HG02981 (cell line): ENCODE measurements around the gene CCNF.

Experiments
- ATAC-seq: cut with Tn5 transposase; IDR thresholded peaks from one replicate; pipeline ENCODE4 v1.9.1; 2021; ENCODE audit warnings: mild to moderate bottlenecking, moderate library complexity; ENCODE audit not compliant: unreplicated experiment

The CCNF gene

DNA sequence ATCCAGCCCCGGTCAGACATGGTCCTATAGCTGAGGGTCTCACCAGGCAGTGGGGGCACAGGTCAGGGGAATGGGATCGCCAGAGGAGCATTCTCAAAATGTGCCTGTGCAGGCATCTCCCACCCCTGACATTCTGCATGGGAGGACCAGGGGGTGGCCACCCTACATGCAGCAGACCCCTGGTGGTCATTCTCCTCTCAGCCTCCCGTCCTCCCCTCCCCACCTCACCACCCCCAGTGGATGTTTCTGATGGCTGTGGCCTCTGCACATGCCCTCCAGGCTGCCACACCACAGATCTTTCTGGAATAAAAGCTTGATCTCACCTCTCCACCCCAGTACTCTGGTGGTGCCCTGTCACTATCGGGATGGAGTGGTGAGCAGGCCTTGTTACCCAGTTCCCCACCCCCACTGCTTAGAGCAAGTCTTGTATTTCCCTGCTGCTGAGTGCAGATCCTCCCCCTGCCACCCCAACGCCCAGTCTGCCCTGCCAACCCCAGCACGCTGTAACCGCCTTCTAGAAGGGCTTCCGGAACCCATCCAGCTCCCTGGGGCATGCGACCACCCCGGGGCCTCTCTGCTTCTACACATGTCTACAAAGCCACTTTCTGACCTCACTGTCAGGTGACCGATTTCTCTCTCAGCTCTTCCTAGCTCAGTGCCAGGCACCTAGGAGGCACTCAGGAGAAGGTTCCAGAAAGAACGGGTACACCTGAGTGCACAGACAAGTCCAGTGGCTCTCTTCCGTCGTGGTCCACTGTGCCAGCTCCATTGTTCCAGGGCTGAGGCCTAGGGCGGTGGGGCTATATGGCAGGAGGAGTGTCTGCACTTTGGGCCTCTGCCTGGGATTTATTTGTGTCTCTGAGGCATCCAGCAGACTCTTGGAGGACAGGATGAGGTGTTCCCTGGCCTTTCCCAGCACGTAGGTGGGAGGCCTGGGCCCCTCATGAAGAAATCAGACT lies 55.0 kb downstream of the CCNF start:
- ATAC-seq = no peak

DNA sequence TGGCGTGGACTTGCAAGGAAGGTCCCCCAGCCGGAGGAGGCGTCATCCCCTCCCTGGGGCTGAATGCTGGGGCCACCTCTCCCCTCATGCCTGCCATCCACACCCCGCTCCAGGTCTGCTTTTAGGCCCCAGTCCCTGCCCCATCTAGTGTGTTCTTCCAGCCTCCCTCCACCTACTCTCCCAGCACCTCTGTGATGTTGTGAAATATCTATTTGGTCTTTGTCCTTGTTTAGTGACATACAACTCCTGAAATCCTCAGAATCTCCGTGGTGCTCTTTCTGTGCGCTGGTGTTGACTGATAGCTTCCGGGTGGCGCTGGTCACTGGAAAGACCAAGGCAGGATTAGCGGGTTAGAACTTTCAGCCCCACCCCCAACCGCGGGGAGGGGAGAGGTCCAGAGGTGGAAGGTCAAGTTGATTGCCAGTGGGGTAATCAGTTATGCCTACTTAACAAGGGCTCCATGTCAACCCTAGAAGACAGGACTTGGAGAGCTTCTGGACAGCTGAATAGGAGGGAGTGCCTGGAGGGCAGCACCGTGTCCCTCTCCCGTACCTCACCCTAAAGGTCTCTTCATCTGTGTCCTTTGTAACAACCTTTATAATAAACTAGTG lies 55.8 kb downstream of the CCNF start:
- no peak for ATAC-seq

DNA sequence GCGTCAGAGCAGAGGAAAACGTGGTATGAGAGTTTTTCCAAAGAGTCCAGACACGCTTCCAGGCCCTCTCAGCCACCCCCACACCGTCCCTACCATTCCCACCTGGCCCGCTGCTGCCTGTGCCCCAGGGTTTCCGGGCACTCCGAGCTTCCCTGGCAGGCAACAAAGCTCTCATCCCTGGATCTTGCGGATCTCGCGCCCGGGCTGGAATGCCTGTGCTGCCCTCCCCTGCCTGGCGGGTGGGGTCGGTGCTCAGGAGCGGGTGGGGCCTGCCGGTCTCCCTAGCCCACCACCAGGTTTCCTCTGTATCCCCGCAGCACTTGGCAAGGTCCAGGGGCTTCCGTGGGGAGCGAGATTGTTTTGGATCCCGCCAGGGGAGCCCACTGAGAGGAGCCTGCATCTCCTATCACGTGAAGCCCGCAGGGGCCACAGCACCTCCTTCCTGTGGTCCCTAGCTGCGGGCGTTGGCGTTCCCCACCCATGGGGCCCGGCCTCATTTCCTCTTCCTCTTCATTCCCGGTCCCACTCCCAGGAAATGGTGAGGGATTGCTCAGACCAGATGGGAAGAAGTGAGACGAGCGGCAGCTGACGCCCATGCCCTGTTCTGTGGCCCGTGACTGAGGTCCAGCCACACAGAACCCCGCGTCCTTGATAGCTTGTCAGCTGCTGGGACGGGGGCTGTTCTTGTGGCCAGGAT lies 56.7 kb downstream of the CCNF start:
- no peak for ATAC-seq

- ATAC-seq = peak; percentile 62
Observed at GRCh38 chr16:2486645-2487516, 57.6 kb downstream of the CCNF start.

GRCh38 chr16:2487517-2487842 lies 58.2 kb downstream of the CCNF start:
- ATAC-seq = no peak

DNA sequence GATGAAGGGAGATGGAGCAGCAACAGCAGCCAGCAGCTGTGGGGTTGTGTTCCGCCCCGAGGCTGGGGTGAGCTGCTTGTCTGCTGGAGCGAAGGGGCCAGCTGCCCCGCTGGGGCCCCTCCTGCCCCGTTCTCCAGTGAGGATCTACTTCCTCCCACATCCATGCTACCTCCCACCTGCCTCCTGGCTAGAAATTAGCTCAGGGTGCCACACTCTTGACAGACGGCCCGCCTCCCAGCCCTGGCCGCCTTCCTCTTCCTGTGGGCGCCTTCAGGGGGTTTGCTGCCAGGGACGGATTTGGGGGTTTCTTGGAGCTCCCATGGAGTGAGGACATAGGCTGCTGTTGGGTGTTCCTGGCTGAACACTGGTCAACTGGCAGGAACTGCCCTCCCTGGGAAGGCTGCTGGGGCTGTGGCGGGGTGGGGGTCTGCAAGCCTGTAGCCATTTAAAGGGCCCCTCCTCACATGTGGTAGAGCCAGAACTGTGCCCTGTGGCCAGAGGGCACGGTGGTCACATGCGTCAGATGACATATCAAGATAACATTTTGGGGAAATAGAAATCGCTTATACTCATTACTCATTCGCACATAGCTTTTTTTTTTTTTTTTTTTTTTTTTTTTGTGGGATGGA lies 58.8 kb downstream of the CCNF start:
- ATAC-seq = no peak

GRCh38 chr16:2489581-2489980 lies 60.3 kb downstream of the CCNF start:
- ATAC-seq = no peak

DNA sequence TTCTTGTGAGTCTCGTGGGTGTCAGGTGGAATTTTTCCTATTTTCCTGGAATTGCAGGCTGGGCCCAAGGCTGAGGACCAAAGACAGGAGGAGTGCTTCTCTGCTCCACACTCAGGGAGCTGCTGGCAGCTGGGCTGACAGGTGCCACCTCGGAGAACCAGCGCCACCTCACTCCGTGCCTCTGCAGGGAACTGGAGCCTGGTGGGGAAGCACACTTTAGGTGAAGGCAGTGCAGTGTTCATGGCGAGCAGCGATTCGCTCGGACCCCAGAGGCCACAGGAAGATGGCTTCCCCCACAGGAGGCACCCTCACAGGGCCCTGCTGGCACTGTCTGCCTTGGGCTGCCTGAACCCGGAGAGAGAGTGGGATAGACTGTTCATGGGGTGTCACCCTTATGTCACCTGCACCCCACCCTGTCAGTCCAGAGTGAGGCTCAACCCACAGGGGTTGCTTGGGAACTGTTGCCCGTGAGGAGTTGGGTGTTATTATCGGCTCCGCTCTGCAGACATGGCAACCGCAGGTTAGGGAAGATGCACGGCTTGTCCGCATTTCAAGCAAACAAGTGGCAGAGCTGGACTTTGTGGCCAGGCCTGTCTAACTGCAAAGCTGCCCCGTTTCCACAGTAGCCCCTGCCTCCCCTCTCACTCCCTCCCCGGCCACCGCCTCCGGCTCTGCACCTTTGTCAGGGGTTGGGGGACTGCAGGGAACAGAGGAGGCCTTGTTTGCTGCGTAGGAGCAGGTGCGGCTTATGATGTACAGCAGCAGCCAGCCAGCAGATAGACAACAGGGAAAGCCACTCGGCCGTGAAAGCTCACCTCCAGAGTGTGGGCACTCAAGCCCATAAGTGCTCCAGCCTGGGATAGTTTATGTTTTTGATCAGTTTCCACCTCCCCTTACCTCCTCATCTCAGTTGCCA lies 61.2 kb downstream of the CCNF start:
- no peak for ATAC-seq

- ATAC-seq = no peak
Observed at GRCh38 chr16:2492292-2492691, 63.0 kb downstream of the CCNF start.

DNA sequence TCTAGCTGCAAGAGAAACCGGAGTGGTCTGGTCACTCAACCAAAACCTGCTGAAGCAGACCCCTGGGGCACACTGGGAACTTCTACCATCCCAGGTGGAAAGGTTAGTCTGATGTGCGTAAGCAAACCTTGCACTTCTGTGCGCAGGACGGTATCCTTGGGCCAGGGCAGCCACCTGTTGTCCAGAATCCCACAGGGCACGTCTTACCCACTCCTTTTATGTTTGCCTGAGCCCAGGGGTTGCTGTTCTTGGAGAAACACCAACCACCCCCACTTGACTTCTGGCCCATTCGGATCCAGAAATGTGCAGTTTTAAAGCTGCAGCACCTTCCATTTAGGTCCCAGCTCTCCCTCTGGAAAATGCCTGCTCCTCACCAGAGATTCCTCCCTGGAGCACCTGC lies 64.4 kb downstream of the CCNF start:
- no peak for ATAC-seq

GRCh38 chr16:2494616-2495015 lies 65.4 kb downstream of the CCNF start:
- no peak for ATAC-seq

- ATAC-seq = no peak
Observed at GRCh38 chr16:2495041-2495440, 65.8 kb downstream of the CCNF start.

DNA sequence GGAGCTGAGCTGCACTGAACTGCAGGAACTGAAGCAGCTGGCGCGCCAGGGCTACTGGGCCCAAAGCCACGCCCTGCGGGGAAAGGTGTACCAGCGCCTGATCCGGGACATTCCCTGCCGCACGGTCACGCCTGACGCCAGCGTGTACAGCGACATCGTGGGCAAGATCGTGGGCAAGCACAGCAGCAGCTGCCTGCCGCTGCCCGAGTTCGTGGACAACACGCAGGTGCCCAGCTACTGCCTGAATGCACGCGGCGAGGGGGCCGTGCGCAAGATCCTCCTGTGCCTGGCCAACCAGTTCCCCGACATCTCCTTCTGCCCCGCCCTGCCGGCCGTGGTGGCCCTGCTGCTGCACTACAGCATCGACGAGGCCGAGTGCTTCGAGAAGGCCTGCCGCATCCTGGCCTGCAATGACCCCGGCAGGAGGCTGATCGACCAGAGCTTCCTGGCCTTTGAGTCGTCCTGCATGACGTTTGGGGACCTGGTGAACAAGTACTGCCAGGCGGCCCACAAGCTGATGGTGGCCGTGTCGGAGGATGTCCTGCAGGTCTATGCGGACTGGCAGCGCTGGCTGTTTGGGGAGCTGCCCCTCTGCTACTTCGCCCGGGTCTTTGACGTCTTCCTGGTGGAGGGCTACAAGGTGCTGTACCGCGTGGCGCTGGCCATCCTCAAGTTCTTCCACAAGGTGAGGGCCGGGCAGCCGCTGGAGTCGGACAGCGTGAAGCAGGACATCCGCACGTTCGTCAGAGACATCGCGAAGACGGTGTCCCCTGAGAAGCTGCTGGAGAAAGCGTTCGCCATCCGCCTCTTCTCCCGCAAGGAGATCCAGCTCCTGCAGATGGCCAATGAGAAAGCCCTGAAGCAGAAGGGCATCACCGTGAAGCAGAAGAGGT lies 67.2 kb downstream of the CCNF start:
- no peak for ATAC-seq

DNA sequence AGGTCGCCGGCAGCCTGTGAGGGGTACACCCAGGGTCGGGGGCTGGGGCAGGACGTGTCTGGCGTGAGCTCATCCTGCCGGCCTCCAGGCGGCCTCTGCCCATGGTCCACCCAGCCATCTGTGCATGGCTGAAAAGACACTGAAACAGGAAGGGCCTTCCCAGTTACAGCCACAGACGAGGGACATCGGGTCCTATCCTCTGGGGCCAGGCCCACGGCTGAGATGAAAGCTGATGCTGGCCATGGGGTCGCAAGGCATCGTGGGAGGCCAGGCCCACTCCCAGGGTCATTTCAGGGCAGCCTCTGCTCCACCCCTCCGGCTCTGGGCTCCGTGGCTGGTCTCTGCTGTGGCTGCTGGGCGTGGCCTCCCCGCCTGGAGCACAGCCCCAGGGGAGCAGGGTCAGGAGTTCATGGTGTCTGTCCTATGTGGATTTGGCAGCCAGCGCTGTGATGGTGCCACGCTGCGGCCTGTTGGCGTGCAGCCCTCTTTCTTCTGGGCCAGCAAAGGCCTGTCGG lies 67.9 kb downstream of the CCNF start:
- no peak for ATAC-seq

DNA sequence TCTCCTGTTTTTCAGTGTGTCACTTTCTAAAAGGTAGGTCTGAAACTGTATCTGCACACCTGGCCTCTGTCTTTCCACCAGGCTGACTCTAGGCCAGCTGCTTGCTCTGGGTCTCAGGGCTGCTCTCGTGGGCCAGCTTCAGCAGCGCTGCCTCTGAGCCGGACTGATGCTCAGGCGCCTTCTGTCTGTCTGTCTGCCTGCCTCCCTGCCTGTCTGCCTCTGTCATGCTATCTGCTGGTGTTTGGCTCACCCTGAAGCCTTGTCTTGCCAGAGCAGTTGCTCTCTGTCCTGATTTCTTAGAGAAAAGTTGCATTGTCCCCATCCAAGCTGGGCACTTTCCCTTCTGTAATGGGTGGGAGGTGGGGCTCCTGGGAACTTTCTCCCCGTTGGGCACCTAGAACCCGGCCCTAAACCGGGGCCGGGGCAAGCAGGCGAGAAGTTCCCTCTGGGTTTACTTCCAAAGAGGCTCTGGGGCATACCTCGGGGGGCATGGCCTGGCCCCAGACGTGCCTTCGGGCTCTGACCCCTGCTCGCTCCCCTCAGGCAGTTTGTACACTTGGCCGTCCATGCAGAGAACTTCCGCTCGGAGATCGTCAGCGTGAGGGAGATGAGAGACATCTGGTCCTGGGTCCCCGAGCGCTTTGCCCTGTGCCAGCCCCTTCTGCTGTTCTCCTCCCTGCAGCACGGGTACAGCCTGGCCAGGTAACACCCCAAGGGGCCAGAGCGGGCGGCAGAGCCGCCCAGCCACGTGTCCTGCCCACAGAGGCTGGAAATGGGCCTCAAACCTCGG lies 68.6 kb downstream of the CCNF start:
- no peak for ATAC-seq

DNA sequence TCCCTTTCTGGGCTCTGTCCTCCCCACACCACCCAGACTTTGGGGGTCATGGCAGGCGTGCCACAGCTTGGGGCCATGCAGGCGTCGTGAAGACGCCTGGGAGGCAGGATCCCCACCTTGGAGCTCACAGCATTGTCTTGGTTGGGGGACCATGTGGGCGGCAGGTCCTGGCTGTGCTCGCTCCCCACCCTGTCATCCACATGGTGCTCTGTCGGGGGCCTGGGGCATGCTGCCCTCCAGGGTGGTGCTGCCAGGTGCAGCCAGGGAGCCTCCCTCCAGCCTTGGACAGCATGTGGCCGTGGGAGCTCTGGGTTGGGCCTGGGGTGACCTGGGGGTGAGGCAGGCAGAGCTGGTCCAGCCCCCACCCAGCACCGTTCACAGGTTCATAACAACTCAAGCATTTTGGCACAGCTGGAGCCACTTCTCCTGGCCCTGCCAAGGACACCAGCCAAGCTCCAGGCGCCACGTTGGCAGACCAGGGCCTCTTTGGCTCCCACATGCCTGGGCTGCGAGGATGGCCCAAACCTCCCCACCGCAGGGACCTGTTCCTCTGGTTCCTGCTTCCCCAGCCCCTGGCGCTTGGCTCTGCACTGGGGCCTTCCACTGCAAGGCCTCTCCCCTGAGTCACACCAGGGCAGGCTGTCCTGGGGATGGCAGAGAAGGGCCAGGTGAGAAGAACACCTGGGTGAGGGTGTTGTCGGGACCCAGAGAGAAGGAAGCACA lies 69.4 kb downstream of the CCNF start:
- ATAC-seq = no peak

DNA sequence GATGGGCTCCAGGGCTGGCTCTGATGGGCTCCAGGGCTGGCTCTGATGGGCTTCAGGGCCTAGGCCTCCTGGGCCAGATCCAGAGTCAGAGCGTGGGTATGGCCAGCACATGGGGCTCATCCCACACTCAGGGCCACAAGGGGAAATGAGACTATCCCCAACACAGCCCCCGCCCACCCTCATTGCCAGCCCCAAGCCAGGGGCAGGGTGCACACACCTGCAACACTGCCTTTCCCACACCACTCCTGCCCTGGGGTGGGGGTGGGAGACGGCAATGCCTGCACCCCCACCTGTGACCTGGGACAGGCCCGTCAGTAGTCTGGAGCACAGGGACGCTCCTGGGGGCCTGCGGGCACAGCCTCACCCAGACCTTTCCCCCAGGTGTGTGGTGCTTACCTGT lies 70.2 kb downstream of the CCNF start:
- no peak for ATAC-seq
